H1 (cell line): Measurements from ENCODE around the gene WDR1. TPM values are rescaled to one million over a fixed set of nuclear protein-coding genes. Genes with fewer than 3 reads are reported as not detected.

Source experiments
- CTCF ChIA-PET: fragments of 300-600 bp; sonication (Branson Sonifier 250); formaldehyde crosslinking; loops from one replicate; lab custom pipeline; 2021; ENCODE audit not compliant: partially characterized antibody; lab: Charles Lee
- POLR2A ChIA-PET: fragments of 300-600 bp; sonication (Branson Sonifier 250); formaldehyde crosslinking; loops from one replicate; lab custom pipeline; 2021; ENCODE audit warnings: inconsistent platforms; ENCODE audit not compliant: partially characterized antibody; lab: Charles Lee
- DNase-seq, 2 experiments: peaks; one replicate each; pipeline versions ENCODE4 v3.0.0 to v3.0.0-alpha.2; 2010 to 2022; ENCODE audit warnings: low spot score in 2 of 2, low read depth in 1 of 2, mixed read lengths in 1 of 2
- FAIRE-seq: peaks from 2 replicates; lab custom pipeline; 2011; peaks lifted over from hg19 to GRCh38; lab: Jason Lieb, UNC
- H2AFZ ChIP-seq: 2 replicates; pipeline ENCODE4 v1.8.1; 2012; ENCODE audit warnings: low read length, inconsistent platforms
- H2AK5ac ChIP-seq: 2 replicates; pipeline ENCODE4 v1.6.1; 2013; ENCODE audit warnings: low read depth, low read length
- H2BK120ac ChIP-seq: replicated peaks from 2 replicates; pipeline ENCODE3; 2013; ENCODE audit warnings: low read depth, low read length, inconsistent platforms
- H2BK12ac ChIP-seq: 2 replicates; pipeline ENCODE4 v1.6.1; 2013; ENCODE audit warnings: low read depth, low read length
- H2BK15ac ChIP-seq: 2 replicates; pipeline ENCODE4 v1.6.1; 2013; ENCODE audit warnings: low read length
- H2BK20ac ChIP-seq: 2 replicates; pipeline ENCODE4 v1.6.1; 2013; ENCODE audit warnings: low read length
- H2BK5ac ChIP-seq: 2 replicates; pipeline ENCODE4 v1.6.1; 2013; ENCODE audit warnings: low read depth, low read length
- H3K14ac ChIP-seq: 2 replicates; pipeline ENCODE4 v1.6.1; 2013; ENCODE audit warnings: inconsistent platforms; ENCODE audit not compliant: insufficient read length
- H3K18ac ChIP-seq: 2 replicates; pipeline ENCODE4 v1.6.1; 2013; ENCODE audit warnings: low read length; ENCODE audit errors: extremely low read depth
- H3K23ac ChIP-seq: 2 replicates; pipeline ENCODE4 v1.6.1; 2013; ENCODE audit warnings: inconsistent platforms; ENCODE audit not compliant: insufficient read length
- H3K23me2 ChIP-seq: 2 replicates; pipeline ENCODE4 v1.6.1; 2013; ENCODE audit warnings: low read depth, low read length
- H3K27ac ChIP-seq: 2 replicates; pipeline ENCODE4 v1.6.1; 2011; ENCODE audit warnings: low read depth, low read length, inconsistent platforms
- H3K27me3 ChIP-seq, 4 experiments: replicated peaks in 1 of 4; 1 replicate in 1 of 4; 2 replicates in 3 of 4; pipeline versions ENCODE4 v1.6.1 to v1.8.1; 2011 to 2013; ENCODE audit warnings: low read length in 3 of 4, mild to moderate bottlenecking in 3 of 4, inconsistent platforms in 2 of 4, mixed read lengths in 2 of 4, moderate library complexity in 1 of 4; ENCODE audit not compliant: control insufficient read depth in 3 of 4, insufficient read depth in 3 of 4; ENCODE audit errors: extremely low read depth in 1 of 4
- H3K36me3 ChIP-seq, 4 experiments: 2 replicates each; pipeline versions ENCODE4 v1.6.1 to v1.8.1; 2011 to 2013; ENCODE audit warnings: mild to moderate bottlenecking in 4 of 4, low read length in 3 of 4, moderate library complexity in 2 of 4, control low read depth in 1 of 4, inconsistent platforms in 1 of 4; ENCODE audit not compliant: insufficient read depth in 4 of 4, control insufficient read depth in 2 of 4
- H3K4ac ChIP-seq: replicated peaks from 2 replicates; pipeline ENCODE3; 2013; ENCODE audit warnings: low read length, low read depth, mixed read lengths, inconsistent platforms; ENCODE audit not compliant: insufficient read length
- H3K4me1 ChIP-seq, 4 experiments: replicated peaks in 1 of 4; 1 replicate in 1 of 4; 2 replicates in 3 of 4; pipeline versions ENCODE4 v1.6.1 to v1.8.1; 2011 to 2013; ENCODE audit warnings: low read length in 3 of 4, inconsistent platforms in 2 of 4, mixed read lengths in 1 of 4; ENCODE audit not compliant: insufficient read depth in 4 of 4, control insufficient read depth in 3 of 4
- H3K4me2 ChIP-seq, 2 experiments: 2 replicates each; pipeline versions ENCODE4 v1.6.1 to v1.8.1; 2011 to 2013; ENCODE audit warnings: low read depth in 2 of 2, low read length in 2 of 2, control low read depth in 1 of 2, inconsistent platforms in 1 of 2, mild to moderate bottlenecking in 1 of 2; ENCODE audit not compliant: insufficient read depth in 1 of 2
- H3K4me3 ChIP-seq, 4 experiments: fragments of 200-600, 300-600 bp in 1 of 4; sonication (generic), shearing (Covaris generic), sonication (Bioruptor Twin) in 1 of 4; 2 replicates each; pipeline versions ENCODE4 v1.5.1 to v1.8.1; 2011 to 2016; ENCODE audit warnings: low read length in 4 of 4, low read depth in 3 of 4, control low read depth in 2 of 4, inconsistent platforms in 2 of 4, mild to moderate bottlenecking in 2 of 4, mixed read lengths in 1 of 4, moderate library complexity in 1 of 4; ENCODE audit not compliant: insufficient read depth in 2 of 4; ENCODE audit errors: extremely low read depth in 1 of 4
- H3K56ac ChIP-seq: replicated peaks from 2 replicates; pipeline ENCODE3; 2013; ENCODE audit warnings: low read depth, mild to moderate bottlenecking, mixed read lengths, low read length, inconsistent platforms; ENCODE audit not compliant: insufficient read length
- H3K79me1 ChIP-seq: 2 replicates; pipeline ENCODE4 v1.6.1; 2013; ENCODE audit warnings: low read depth, low read length, control low read depth
- H3K79me2 ChIP-seq, 2 experiments: 2 replicates each; pipeline versions ENCODE4 v1.6.1 to v1.8.1; 2012 to 2013; ENCODE audit warnings: low read length in 2 of 2, mild to moderate bottlenecking in 2 of 2, inconsistent platforms in 1 of 2; ENCODE audit not compliant: insufficient read depth in 2 of 2, control insufficient read depth in 1 of 2
- H3K9ac ChIP-seq, 4 experiments: replicated peaks in 1 of 4; 1 replicate in 1 of 4; 2 replicates in 3 of 4; pipeline versions ENCODE4 v1.6.1 to v1.8.1; 2011 to 2013; ENCODE audit warnings: low read depth in 3 of 4, low read length in 3 of 4, control low read depth in 2 of 4, mild to moderate bottlenecking in 2 of 4, moderate library complexity in 2 of 4, inconsistent platforms in 1 of 4; ENCODE audit errors: extremely low read depth in 1 of 4
- H3K9me3 ChIP-seq, 2 experiments: 2 replicates each; pipeline versions ENCODE4 v1.6.1 to v1.8.1; 2012 to 2013; ENCODE audit warnings: mild to moderate bottlenecking in 2 of 2, moderate library complexity in 2 of 2, control low read depth in 1 of 2, inconsistent platforms in 1 of 2, low read depth in 1 of 2, low read length in 1 of 2, mixed read lengths in 1 of 2; ENCODE audit not compliant: insufficient read depth in 2 of 2
- H4K20me1 ChIP-seq, 2 experiments: replicated peaks in 1 of 2; 2 replicates each; pipeline versions ENCODE3 to v1.8.1; 2011 to 2013; ENCODE audit warnings: inconsistent platforms in 2 of 2, low read length in 2 of 2, mild to moderate bottlenecking in 1 of 2; ENCODE audit not compliant: insufficient read depth in 2 of 2, control insufficient read depth in 1 of 2
- H4K5ac ChIP-seq: 2 replicates; pipeline ENCODE4 v1.6.1; 2013; ENCODE audit warnings: low read length, low read depth, mixed read lengths, inconsistent platforms; ENCODE audit not compliant: insufficient read length
- H4K8ac ChIP-seq: 2 replicates; pipeline ENCODE4 v1.8.0; 2013; ENCODE audit warnings: mild to moderate bottlenecking, moderate library complexity, low read length, inconsistent platforms; ENCODE audit not compliant: insufficient read depth; ENCODE audit errors: extremely low read depth
- H4K91ac ChIP-seq: replicated peaks from 2 replicates; pipeline ENCODE3; 2013; ENCODE audit warnings: low read length, mixed read lengths, inconsistent platforms; ENCODE audit not compliant: insufficient read length
- CBX8 ChIP-seq: fragments of 300-800, 300-1000 bp; sonication (generic); IDR thresholded peaks from 2 replicates; pipeline ENCODE4 v1.7.1; 2016; ENCODE audit warnings: low read depth, low read length, borderline replicate concordance
- CHD1 ChIP-seq: IDR thresholded peaks from 2 replicates; pipeline ENCODE4 v1.6.1; 2012; ENCODE audit warnings: low read depth, low read length, improper control_type of control experiment
- E2F6 ChIP-seq: IDR thresholded peaks from 2 replicates; pipeline ENCODE4 v1.6.1; 2012; ENCODE audit warnings: inconsistent platforms
- GTF2F1 ChIP-seq: IDR thresholded peaks from 2 replicates; pipeline ENCODE4 v1.6.1; 2012; ENCODE audit warnings: low read depth, low read length, improper control_type of control experiment, borderline replicate concordance
- JUND ChIP-seq: IDR thresholded peaks from 2 replicates; pipeline ENCODE4 v1.6.1; 2011; ENCODE audit warnings: mild to moderate bottlenecking, improper control_type of control experiment, low read length
- KDM4A ChIP-seq: IDR thresholded peaks from one replicate; pipeline ENCODE4 v1.7.1; 2012; ENCODE audit warnings: low read depth, mild to moderate bottlenecking, moderate library complexity, low read length, inconsistent platforms; ENCODE audit not compliant: severe bottlenecking
- KDM5A ChIP-seq: fragments of 200-600 bp; IDR thresholded peaks from 2 replicates; pipeline ENCODE4 v1.7.1; 2012; ENCODE audit warnings: mild to moderate bottlenecking, low read length, inconsistent platforms, mixed read lengths
- NANOG ChIP-seq: IDR thresholded peaks from 2 replicates; pipeline ENCODE4 v1.6.1; 2011; ENCODE audit warnings: low read length, low read depth, mild to moderate bottlenecking, inconsistent platforms; ENCODE audit not compliant: insufficient read depth, poor library complexity, severe bottlenecking
- POU5F1 ChIP-seq: IDR thresholded peaks from 2 replicates; pipeline ENCODE4 v1.6.1; 2011; ENCODE audit warnings: low read depth, mild to moderate bottlenecking, low read length, moderate library complexity
- SAP30 ChIP-seq: fragments of 300-600 bp; sonication (generic); IDR thresholded peaks from 2 replicates; pipeline ENCODE4 v1.7.1; 2012; ENCODE audit warnings: low read length, moderate library complexity, mild to moderate bottlenecking, inconsistent platforms; ENCODE audit not compliant: insufficient read depth, insufficient replicate concordance
- TCF12 ChIP-seq: IDR thresholded peaks from 2 replicates; pipeline ENCODE4 v1.6.1; 2011; ENCODE audit warnings: low read depth, mild to moderate bottlenecking, low read length
- TEAD4 ChIP-seq: IDR thresholded peaks from 2 replicates; pipeline ENCODE4 v1.6.1; 2012; ENCODE audit warnings: low read depth, low read length, inconsistent platforms, mixed read lengths
- WGBS, 2 experiments: shearing (Covaris generic) in 1 of 2; methylation state at CpG; one replicate each; pipeline versions ENCODE4 v1.1.6 to v1.1.7; 2013 to 2015; ENCODE audit warnings: low lambda C conversion rate in 2 of 2, mixed read lengths in 2 of 2, inconsistent platforms in 1 of 2, low coverage in 1 of 2, missing lambda C conversion rate in 1 of 2; ENCODE audit not compliant: insufficient replicate concordance in 2 of 2, insufficient coverage in 1 of 2, insufficient read length in 1 of 2; ENCODE audit errors: extremely low coverage in 1 of 2, missing lambda C conversion rate in 1 of 2; 5-methylcytosine and 5-hydroxymethylcytosine counted together
- polyA plus RNA-seq, 7 experiments: library from polyadenylated mRNA; depleted of rRNA in 3 of 7; stranded (reverse) in 5 of 7; unstranded in 2 of 7; fragments of >200 nt in 5 of 7; fragments of 200-250 nt in 2 of 7; gene quantifications; 1 replicate in 5 of 7; 2 replicates in 1 of 7; 4 replicates in 1 of 7; pipeline versions ENCODE4 v1.2.1 to v1.2.3, GENCODE V29; 2011 to 2013; ENCODE audit warnings: missing spikeins in 2 of 7, mixed read lengths in 2 of 7
- total RNA-seq: library from RNA; stranded (reverse); fragmentation: NEBNext Ultra II Directional; extraction: Animal tissue kit (Norgen Biotek cat#: 25700); gene quantifications from 2 replicates; pipeline ENCODE4 v1.2.1, GENCODE V29; 2021

The WDR1 gene
- total and polyA plus RNA-seq, 2 of the 8 experiments (the other 6 are each of a cell fraction or from before 2014, with no cell fraction given), result 315 to 377 TPM

DNA sequence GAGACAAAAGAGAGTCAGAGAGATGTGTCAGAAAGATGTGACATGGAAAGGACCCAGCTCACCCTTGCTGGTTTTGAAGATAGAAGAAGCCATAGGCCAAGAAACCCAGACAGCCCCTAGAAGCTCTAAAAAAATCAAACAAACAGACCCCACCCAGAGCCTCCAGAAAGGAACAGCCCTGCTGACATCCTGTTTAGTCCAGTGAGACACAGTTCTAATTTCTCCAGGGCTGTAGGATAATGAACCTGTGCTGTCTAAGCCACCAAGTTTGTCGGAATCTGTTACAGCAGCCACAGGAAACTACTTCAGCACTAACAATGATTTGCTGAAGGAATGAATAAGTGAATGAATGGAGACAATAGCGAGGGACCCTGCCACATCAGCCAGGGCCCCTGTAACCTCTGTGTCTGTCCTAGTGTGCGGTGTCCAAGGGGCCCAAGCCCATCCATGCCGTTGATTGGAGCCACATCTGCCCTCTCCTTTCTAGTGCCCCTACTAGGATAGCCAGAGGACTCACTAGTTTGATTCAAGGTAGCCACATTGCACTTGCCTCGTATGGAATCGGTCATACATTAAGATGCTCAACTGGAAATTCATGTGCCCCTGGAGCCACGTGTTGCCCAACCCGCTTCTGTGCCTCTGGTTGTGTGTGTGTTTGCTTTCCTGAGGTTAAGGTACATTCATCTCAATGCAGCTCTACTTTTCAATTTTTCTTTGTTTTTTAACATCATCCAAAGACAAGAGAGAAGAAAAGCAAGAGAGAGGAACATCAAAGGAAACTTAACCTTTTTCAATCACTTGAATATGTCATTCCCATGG, 62.8 kb downstream of the WDR1 start:
- no peaks in the 10 kb centered on the region for H4K20me1 ChIP-seq
- H4K8ac ChIP-seq, result no peak overlapping the region
- H4K5ac ChIP-seq, result no peak overlapping the region
- no peak overlapping the region for H2BK120ac ChIP-seq
- 91% methylated on average over 8 of the region's 8 CpGs; no CpG with 5 or more reads in 1 of the 2 experiments for WGBS, 2 experiments
- 0 out of 4 replicates have a peak, but pooled peaks cover 0 to under 1% of the 10 kb centered on the region in 2 experiments for H3K9me3 ChIP-seq
- DNase-seq (peak in 1 of 2 experiments; percentile 17), FAIRE-seq (no peak)
- H3K4me1 ChIP-seq, result peaks cover 2 to 12% (median 7%) of the 10 kb centered on the region in 4 experiments
- ChIA-PET CTCF (interaction anchor here (0.7 to 1.6 kb wide), 5 partner anchors 9 to 289 kb away, joined by 3 to 5 read pairs (median 3); no protein-coding TSS in a partner anchor), POLR2A (interaction anchor here (1.6 kb wide), 1 partner anchor 10 kb away, joined by 4 read pairs; no protein-coding TSS in a partner anchor)
- no peaks in the 10 kb centered on the region for H3K27me3 ChIP-seq
- no peak overlapping the region for H3K4me2 ChIP-seq
- no peaks in the 10 kb centered on the region for H3K79me2 ChIP-seq
- H2BK5ac ChIP-seq, result no peak overlapping the region
- H3K56ac ChIP-seq, result no peak overlapping the region
- no peak overlapping the region for H4K91ac ChIP-seq
- no peak overlapping the region for H3K9ac ChIP-seq
- no peak overlapping the region for H3K27ac ChIP-seq
- H3K23ac ChIP-seq, result no peak overlapping the region
- no peak overlapping the region for H3K14ac ChIP-seq
- H3K36me3 ChIP-seq, result no peaks in the 10 kb centered on the region
- no peak overlapping the region for H3K18ac ChIP-seq
- no peak overlapping the region for H3K4me3 ChIP-seq
- no peak overlapping the region for H2BK12ac ChIP-seq
- H3K4ac ChIP-seq, result no peak overlapping the region
- H2AFZ ChIP-seq, result no peak overlapping the region
- H3K79me1 ChIP-seq, result no peaks in the 10 kb centered on the region
- H2BK15ac ChIP-seq, result no peak overlapping the region
- H2BK20ac ChIP-seq, result no peak overlapping the region
- H3K23me2 ChIP-seq, result no peaks in the 10 kb centered on the region
- H2AK5ac ChIP-seq, result no peak overlapping the region
- TF ChIP-seq CHD1 (no peak), KDM4A (no peak), E2F6 (no peak), NANOG (no peak), POU5F1 (no peak), CBX8 (no peak), GTF2F1 (no peak), TEAD4 (no peak), SAP30 (no peak), TCF12 (no peak), KDM5A (no peak), JUND (no peak)
